DMS53 (cell line): ENCODE measurements around the gene ETS1.
"Not testable (repeated sequence)": the region's sequence is repeated elsewhere in the genome, so short reads cannot be mapped to it uniquely, and the experiment has no call there.

Source experiments
- DNase-seq: peaks from one replicate; lab custom pipeline; 2025; lab: John Stamatoyannopoulos, UW

ETS1 gene

GRCh38 chr11:128464878-128465450 lies 122.4 kb downstream of the ETS1 start:
- no peak for DNase-seq

DNA sequence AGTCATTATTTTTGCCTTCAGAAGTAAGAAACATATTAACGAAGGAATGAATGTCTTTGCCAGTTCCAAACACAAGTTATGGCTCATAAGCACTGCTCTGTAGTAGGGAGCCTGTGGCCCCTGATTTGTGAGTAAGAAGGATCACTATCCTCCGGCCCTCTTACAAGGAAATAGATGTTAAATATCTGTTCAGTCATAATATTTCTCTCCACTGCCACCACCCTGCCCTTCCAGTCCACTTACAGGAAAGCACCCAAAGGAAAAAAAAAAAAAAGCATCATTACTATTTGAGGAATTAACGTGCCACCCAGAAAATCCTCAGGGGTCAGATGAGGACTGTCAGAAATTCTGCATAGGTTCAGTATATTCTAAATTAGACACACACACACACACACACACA lies 123.4 kb downstream of the ETS1 start:
- no peak for DNase-seq

GRCh38 chr11:128463371-128463829 lies 124.0 kb downstream of the ETS1 start:
- DNase-seq, result no peak

DNA sequence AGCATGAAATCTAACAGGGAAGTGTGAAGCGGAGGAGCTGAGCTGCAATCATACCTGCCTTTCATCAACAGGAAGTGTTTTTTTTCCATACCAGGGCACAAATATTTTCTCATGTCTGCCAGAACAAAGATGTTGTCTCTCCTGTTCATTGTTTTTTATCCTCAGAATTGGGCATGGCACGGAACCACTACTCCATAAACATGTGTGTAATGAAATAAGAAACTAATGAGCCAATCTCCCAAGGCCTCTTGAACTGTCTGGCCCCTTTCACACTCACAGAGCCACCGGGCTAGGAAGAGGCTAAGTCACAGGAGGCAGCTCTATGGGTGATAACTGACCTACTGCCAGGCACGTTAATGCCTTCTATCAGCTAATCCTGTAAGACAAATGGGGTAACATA lies 124.4 kb downstream of the ETS1 start:
- no peak for DNase-seq

GRCh38 chr11:128462189-128462588 lies 125.2 kb downstream of the ETS1 start:
- DNase-seq, result no peak

- DNase-seq, result peak; percentile 18
These were observed 129.0 kb downstream of the ETS1 start for GRCh38 chr11:128458321-128458720.

DNA sequence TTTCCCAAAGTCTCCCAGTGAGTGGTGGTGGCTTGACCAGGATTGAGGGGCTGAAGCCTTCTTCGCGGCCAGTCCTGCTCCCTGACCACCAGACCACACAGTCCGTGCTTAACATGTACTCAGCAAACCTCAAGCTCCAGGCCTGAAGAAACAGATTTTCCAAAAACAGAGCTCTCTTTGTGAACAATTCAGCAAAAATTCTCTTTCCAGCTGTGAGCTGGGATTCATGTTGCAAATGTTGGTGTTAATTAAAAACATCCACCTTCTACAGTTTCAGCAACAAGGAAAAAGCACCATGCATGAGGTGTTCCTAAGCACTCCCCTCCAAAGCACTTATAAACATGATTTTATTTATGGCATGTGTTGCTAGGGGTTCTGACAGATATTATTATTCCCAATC lies 129.5 kb downstream of the ETS1 start:
- DNase-seq, result no peak

DNA sequence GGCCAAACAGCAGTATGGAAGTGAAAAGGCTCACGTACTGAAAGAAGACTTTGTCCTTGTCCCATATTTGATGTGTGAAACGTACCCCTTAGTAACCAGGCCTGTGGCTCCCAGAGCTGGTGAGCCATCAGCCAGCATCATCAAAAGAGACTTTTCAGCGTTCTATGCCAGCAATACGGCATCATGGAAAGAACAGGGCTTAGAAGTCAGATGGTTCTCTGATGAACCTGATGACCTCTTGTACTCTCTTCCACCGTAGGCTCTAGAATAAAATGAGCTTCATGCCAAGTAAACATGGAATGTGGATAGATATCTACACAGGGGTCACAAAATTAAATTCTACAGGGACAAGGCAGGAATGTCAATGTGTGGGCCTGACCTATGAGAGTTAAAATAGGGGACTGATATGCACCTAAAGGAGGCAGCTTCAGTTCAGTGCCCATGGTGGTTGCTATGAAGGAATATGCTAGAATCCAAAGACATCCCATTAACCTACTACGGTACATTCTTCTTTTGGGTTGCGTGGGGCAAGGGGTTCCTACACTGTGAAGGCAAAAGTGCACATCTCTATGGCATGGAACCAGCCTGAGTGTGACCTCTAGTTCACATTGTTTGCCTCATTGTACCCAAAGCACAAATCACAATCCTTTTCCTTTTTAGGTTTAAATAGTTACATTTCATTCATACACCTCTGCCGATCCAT lies 130.6 kb downstream of the ETS1 start:
- DNase-seq, result no peak

DNA sequence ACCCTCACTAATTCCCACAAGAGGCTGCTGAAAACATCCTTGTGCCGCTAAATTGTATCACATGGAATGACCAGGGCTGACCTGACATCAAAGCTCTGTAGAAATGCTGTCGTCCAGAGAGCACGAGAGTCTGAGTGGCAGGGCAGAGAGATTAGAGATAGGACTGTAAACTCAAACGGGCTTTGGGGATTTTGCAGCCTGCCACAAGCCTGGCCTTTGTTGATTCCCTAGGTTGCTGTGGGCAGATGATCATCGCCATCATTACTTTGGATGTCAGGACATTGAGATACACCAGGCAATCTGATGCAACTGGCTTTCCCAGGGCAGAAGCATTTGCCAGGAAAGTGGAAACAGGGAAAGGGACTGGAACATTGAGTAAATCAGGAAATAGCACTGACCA lies 131.6 kb downstream of the ETS1 start:
- DNase-seq, result peak; percentile 45

DNA sequence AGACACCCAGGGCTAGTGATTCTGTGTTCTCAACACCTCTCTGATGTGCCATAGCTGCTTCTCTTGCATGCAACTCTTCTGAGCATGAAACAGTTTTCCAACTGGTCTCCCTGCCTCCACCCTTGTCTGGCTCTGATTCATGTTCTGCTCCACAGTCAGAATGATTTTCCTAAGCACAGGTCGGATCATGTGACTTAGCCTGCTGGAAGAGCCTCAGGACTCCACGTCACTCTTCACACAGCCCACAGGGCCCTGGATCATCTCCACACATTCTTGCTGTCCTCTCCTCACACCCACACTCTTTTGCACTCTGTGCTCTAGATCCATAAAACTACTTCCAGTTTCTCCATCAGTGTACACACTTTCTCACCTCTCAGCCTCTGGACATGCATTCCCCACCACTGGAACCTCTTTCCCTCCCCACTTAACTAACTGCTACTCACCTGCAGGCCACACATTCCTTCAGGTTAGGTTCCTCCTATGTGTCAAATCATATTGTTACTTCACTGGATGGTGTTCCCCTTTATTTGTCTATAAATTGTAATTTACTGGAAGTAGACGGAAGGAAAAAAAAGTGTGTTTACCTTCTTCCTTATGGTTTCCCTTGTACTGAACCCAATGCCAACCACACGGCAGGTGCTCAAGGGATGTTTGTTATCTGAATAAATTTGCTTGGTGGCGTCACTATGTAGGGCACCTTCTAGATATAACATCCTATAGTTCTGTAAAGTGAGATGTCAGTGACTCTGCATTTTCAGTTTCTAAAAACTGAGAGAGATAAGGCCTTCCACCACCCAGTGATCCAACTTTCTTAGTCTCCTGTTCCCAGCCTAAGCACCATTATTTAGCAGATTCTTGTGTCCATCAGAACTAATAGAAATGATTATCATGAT lies 133.7 kb downstream of the ETS1 start:
- peak; percentile 94 for DNase-seq

- DNase-seq, result peak; percentile 98
These were observed 135.5 kb downstream of the ETS1 start for GRCh38 chr11:128451652-128452470.

DNA sequence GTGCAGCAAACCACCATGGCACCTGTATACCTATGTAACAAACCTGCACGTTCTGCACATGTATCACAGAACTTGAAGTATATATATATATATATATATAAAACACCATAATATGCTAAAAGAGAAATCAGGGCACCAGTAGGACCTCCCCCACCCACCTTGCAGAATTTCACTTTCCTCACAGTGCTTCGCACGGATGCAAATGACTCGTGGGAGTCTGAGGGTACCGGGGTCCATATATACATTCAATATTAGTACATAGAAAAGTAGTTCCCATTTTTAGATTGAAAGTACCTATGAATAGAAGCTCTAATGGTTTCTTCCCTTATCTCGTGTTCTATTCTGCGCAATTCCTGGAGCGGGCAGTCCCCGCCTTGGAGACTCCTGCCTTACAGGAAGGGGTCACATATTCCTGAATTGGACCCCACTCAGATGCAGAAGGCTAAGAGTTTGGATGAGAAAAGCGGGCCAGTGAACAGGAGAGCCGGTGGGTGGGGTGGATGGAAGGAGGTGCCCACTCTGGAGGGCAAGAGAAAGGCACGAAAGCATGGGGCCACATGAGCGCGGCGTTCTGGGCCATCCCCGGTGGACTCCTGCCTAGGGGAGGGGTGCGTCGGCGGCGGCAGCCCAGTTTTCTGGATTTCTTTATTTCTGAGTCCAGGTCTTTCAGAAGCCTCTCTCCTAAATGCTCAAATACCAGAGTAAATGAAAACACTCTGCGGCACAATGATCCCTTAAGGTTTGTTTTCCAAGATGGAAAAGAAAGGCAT lies 136.3 kb downstream of the ETS1 start:
- peak; percentile 48 for DNase-seq

DNA sequence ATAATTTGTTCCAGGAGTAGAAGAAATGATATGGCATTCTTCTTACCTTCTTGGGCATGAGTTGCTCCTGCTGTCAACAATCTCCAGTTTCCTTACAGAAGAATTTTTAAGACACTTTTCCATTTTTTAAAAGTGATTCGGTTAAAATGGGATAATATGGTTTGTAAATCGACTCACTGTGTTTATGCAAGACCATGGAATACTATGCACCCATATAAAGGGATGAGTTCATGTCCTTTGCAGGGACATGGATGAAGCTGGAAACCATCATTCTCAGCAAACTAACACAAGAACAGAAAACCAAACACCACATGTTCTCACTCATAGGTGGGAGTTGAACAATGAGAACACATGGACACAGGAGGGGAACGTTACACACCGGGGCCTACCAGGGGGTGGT lies 136.9 kb downstream of the ETS1 start:
- DNase-seq, result not testable (repeated sequence)

DNA sequence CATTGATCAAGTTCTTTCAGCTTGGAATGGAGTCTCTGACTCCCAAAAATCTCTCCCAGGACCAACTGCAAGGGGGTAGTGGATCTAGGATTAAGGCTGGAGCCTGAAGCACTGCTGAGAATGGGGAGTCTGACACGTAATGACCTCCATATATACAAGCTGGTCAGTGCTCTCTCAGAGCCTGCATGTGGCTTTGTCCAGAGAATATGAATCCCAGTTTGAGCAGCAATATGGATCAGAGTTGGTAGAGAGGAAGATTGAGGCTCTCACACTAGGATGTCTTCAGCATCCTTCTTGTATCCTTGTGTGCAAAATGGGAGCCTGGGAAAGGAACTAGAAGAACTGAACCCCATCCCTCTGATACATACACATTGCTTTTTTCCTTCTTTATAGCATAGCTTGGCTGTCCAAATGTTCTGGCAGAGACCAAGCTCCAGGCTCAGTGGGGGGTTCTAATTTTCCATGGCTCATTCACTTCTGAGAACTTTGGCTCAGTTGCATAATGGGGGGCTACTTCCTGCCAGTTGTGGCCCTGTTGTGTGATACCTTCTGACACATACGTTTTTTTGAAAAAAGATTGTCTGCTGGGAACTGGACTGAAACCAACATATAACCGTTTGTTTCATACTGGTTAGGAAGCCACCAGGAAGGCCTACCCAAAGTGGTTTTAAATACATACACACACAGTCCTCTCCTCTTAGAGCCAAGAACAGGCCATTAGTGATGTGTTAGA lies 138.2 kb downstream of the ETS1 start:
- peak; percentile 48 for DNase-seq

DNA sequence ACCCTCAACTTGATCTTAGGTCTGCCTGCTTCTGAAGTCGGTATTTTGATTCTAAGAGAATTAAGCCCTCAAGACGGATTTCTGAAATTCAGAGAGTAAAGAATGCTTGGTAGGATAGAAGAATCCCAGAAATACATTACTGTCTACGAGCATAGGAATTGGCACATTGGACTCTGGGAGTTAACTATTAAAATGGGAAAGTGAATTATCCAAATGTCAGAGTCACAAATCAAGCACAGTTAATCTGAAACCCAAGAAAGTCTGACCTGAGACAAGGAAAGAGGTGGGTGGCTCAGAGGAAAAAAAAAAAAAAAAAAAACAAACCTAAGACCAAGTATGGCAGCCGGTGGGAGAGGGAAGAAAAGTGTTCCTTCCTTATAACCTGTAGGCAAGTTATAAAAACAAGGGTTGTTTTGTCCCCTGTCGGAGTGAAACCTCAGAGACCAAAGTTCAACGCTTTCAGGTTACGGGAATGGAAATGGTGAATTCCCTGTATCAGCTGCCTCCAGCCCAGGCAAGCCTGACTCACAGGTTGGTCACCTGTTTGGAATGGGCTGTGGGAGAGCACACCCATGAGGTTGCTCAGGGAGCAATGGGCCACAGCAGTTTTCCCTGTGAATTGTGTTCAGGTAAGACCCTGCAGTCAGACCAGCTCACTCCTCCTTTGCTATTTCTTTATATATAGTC lies 139.0 kb downstream of the ETS1 start:
- DNase-seq, result peak; percentile 97

DNA sequence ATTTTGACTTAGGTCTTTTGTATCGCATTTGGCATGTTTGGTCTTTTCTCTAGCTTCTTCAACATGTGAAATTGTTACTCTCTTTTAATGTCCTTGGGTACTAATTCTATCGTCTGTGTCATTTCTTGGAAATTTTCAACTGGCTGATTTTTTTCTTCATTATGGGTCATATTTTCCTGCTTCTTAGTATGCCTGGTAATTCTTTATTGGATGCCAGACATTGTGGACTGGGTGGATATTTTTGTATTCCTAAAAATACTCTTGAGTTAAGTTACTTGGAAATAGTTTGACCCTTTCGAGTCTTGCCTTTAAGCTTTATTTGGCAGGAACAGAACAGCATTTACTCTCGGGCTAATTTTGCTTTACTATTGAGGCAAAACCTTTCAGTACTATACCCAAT lies 140.1 kb downstream of the ETS1 start:
- no peak for DNase-seq

DNA sequence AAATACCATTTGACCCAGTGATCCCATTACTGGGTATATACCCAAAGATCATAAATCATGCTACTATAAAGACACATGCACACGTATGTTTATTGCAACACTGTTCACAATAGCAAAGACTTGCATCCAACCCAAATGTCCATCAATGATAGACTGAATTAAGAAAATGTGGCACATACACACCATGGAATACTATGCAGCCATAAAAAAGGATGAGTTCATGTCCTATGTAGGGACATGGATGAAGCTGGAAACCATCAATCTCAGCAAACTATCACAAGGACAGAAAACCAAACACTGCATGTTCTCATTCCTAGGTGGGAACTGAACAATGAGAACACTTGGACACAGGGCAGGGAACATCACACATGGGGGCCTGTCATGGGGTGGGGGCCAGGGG lies 141.4 kb downstream of the ETS1 start:
- DNase-seq, result not testable (repeated sequence)

GRCh38 chr11:128437136-128437535 lies 150.2 kb downstream of the ETS1 start:
- DNase-seq, result peak; percentile 65

GRCh38 chr11:128434818-128435217 lies 152.5 kb downstream of the ETS1 start:
- DNase-seq, result no peak

DNA sequence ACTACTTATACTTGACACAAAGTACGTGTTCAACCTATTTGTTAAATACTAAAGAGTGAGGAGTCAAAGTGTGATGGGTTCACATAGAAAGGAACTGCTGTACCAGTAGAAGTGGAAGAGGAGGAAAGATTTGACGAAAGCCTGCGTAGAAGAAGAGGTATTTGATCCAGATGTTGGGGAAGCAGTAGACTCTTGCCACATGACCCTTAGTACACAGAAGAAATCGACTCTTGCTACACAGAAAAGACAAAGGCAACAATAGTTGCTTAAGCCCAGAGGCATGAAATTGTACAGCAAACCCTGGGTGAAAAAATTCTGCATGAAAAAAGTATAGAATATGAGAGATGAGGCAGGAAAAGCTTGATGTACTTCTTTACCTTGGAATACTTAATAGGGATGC lies 152.9 kb downstream of the ETS1 start:
- DNase-seq, result no peak
